Adrenal gland (tissue), 5 donors: Measurements from ENCODE around the gene CIAO3.

ENCODE experiments used
- CTCF ChIP-seq, 6 experiments: fragments of 450-650 bp in 4 of 6; fragments of 200-600 bp in 2 of 6; sonication (generic) in 1 of 6; IDR thresholded peaks; 1 replicate in 5 of 6; 2 replicates in 1 of 6; pipeline versions ENCODE4 v1.5.1 to v1.8.0; 2016 to 2021; ENCODE audit warnings: antibody characterized with exemption in 6 of 6, mild to moderate bottlenecking in 2 of 6, moderate library complexity in 1 of 6
- POLR2A ChIP-seq, 2 donors: fragments of 450-650 bp; IDR thresholded peaks; one replicate each; pipeline ENCODE4 v1.6.1; 2017; ENCODE audit warnings: antibody characterized with exemption in 2 of 2, mild to moderate bottlenecking in 2 of 2, moderate library complexity in 1 of 2
- donor health status: DM: no; HTN: no; CAD: no.

GRCh38 chr16:707062-707538, 33.7 kb downstream of the CIAO3 start:
- TF ChIP-seq CTCF (IDR thresholded peaks at IDR 0.05) (no peak), POLR2A (IDR thresholded peaks at IDR 0.05) (no peak)
